ENCODE results near the gene HIKESHI.
"Not testable (repeated sequence)": the region's sequence is repeated elsewhere in the genome, so short reads cannot be mapped to it uniquely, and the experiment has no call there.

HIKESHI gene

DNA sequence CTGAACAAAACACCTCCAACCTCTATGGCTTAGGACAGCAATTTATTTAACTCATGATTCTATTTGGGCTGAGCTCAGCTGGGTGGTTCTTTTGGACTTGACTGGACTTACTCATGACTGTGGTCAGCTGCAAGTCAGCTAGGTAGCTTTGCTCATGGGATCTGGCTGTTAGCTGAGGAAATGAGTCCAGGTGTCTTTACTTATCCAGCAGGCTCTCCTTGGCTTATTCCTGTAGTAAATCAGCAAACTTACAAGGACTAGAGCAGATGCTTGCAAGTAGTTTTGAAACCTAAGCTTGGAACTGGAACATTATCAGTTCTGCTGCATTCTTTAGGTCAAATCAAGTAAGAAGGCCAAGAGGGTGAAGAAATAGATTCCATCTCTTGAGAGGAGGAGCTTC, 8.0 kb upstream of the HIKESHI start:
- TF ChIP-seq, protein P1, sequence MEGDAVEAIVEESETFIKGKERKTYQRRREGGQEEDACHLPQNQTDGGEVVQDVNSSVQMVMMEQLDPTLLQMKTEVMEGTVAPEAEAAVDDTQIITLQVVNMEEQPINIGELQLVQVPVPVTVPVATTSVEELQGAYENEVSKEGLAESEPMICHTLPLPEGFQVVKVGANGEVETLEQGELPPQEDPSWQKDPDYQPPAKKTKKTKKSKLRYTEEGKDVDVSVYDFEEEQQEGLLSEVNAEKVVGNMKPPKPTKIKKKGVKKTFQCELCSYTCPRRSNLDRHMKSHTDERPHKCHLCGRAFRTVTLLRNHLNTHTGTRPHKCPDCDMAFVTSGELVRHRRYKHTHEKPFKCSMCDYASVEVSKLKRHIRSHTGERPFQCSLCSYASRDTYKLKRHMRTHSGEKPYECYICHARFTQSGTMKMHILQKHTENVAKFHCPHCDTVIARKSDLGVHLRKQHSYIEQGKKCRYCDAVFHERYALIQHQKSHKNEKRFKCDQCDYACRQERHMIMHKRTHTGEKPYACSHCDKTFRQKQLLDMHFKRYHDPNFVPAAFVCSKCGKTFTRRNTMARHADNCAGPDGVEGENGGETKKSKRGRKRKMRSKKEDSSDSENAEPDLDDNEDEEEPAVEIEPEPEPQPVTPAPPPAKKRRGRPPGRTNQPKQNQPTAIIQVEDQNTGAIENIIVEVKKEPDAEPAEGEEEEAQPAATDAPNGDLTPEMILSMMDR (conservative IDR thresholded peaks at IDR 0.05): no peak
- TF ChIP-seq ZFX (IDR thresholded peaks at IDR 0.05): no peak
- no peak overlapping the region for H3K27ac ChIP-seq

DNA sequence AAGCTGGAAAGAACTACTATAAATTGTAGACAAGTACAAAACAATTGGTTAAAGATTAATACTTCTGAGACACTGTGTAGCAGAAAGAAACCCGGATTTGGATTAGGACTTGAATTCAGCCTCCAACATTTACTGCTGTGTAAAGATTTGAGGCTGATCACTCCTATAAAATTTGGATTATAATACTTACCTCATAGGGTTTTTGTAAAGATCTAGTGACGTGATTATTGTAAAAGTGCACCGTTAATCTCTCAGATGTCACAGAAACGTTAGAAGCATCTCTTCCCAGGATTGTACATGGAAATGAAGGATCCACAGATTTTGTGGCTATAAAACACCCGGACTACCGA, 323 bp upstream of the HIKESHI start:
- peak overlapping the region; percentile 88 for H3K27ac ChIP-seq
- TF ChIP-seq ZFX (IDR thresholded peaks at IDR 0.05): no peak
- TF ChIP-seq, protein P1 (conservative IDR thresholded peaks at IDR 0.05): no peak

DNA sequence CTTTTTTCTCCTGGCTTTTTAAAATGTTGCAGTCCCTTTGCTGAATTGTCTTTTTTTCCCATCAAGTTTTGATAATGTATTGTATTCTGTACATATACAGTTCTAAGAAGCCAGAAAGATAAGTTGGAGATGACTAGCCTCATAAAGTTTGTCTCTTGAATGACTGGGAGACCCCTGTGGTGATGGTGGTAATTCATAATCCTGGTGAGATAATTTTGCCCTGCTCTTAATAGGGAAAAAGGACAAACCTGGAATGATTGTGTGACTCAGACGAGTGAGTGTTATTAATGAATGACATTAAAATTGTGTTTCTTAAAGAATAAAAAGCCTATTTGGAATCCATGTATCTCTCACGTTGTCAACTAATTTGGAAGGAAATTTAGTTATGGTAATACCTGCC, 1.2 kb downstream of the HIKESHI start:
- no peak overlapping the region for H3K27ac ChIP-seq
- TF ChIP-seq ZFX (IDR thresholded peaks at IDR 0.05): no peak
- TF ChIP-seq, protein P1 (conservative IDR thresholded peaks at IDR 0.05): no peak

DNA sequence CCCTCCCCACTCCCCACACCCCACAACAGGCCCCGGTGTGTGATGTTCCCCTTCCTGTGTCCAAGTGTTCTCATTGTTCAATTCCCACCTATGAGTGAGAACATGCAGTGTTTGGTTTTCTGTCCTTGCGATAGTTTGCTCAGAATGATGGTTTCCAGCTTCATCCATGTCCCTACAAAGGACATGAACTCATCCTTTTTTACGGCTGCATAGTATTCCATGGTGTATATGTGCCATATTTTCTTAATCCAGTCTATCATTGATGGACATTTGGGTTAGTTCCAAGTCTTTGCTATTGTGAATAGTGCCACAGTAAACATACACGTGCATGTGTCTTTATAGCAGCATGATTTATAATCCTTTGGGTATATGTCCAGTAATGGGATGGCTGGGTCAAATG, 6.7 kb downstream of the HIKESHI start:
- not testable (repeated sequence) for H3K27ac ChIP-seq

DNA sequence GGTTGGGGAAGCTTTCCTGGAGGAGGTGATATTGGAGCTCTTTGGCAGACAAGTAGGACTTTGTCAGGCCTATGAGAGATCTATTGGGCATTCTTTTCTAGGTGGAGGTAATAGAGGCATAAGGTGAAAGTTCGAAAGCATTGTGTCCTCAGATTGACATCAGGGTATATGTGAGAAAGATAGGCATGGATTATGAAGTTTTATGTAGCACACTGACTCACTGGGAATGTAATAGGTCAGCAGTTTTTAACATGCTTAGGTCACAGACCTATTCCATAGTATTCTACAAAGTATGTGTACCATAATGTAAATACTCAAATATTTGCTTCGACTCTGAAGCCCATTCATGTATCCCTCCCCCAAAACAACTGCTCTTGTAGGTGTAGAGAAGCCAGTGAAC, 11.8 kb downstream of the HIKESHI start:
- TF ChIP-seq, protein P1 (conservative IDR thresholded peaks at IDR 0.05): no peak
- no peak for TF ChIP-seq ZFX (IDR thresholded peaks at IDR 0.05)
- no peak overlapping the region for H3K27ac ChIP-seq

DNA sequence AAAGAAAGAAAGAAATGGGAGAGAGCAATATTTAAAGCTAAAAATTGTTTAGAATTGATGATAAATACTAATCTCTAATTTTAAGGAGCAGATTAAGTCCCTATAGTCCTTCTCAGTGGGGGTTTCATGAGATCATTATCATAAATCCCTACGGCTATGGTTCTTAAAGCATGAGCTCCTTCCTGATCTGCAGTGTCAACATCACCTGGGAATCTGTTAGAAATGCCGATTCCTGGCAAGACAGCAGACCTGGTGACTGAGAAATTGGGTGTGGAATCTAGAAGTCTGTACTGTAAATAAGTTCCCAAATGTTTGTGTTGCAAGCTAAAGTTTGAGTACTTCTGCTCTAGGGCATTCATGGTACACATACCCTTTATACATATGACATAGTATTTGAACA, 12.6 kb downstream of the HIKESHI start:
- TF ChIP-seq, protein P1 (conservative IDR thresholded peaks at IDR 0.05): no peak
- no peak for TF ChIP-seq ZFX (IDR thresholded peaks at IDR 0.05)

DNA sequence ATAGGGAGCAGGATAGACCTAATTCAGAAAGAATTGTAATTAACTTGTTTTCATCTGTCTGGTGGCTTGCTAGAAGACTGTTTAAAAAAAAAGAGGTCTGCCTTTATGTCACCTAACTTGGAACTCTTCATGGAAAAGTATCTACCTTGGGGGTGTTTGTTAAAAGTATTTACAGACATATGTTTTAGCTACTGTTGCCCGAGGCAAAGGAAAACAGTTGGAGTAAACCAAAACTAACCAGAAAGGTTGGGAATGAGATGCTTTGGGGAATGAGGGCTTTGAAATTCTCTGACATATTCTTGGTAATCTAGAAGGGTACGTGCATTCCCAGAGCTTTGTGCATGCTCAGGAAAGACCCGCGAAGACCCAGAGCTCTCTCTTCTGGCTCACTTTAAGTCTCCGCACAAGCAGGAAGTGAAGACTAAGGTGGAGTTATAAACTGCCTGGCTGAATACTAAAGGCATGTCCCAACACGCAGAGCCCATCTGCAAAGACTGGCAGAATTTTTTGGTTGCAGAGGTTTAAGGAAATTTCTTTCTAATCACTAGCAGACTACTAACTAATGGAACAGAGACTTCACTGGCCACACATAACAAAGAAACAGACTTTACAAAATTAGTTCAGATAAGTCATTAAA, 33.2 kb downstream of the HIKESHI start:
- H3K27ac ChIP-seq: no peak overlapping the region

More for the DNA sequence above, 12.6 kb downstream of the HIKESHI start:
- no peak overlapping the region for H3K27ac ChIP-seq

DNA sequence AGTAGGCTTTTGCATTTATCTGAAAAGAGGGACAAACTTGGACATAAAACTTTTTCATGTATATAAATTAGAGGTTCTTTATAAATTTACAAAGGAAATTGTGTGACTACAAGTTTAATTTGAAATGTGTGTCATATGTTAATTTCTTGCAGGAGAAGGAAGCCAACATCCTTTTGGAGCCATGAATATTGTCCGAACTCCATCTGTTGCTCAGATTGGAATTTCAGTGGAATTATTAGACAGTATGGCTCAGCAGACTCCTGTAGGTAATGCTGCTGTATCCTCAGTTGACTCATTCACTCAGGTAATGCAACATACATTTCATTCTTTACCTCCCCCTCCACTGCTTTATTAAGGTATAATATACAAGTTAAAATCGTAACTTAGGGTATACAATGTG, 35.2 kb downstream of the HIKESHI start:
- TF ChIP-seq ZFX (IDR thresholded peaks at IDR 0.05): no peak
- TF ChIP-seq, protein P1 (conservative IDR thresholded peaks at IDR 0.05): no peak
- H3K27ac ChIP-seq: no peak overlapping the region

More for the DNA sequence above, 33.2 kb downstream of the HIKESHI start:
- TF ChIP-seq, protein P1 (conservative IDR thresholded peaks at IDR 0.05): no peak
- TF ChIP-seq ZFX (IDR thresholded peaks at IDR 0.05): no peak
